Epithelial cell of esophagus (primary cell): ENCODE data around the gene GPC5.
"Not testable (repeated sequence)": the region's sequence is repeated elsewhere in the genome, so short reads cannot be mapped to it uniquely, and the experiment has no call there.

Experiments
- DNase-seq: peaks from one replicate; pipeline ENCODE4 v3.0.0; 2010; ENCODE audit warnings: low read depth
- H3K4me3 ChIP-seq: 2 replicates; pipeline ENCODE4 v1.5.1; 2011; ENCODE audit warnings: mild to moderate bottlenecking, low read length, control low read depth
- CTCF ChIP-seq: IDR thresholded peaks from 2 replicates; pipeline ENCODE4 v1.5.1; 2011; ENCODE audit warnings: low read depth, mild to moderate bottlenecking, low read length, control low read depth, inconsistent platforms; ENCODE audit not compliant: insufficient read depth; ENCODE audit errors: missing control alignments

GPC5 gene

GRCh38 chr13:92259046-92259445, 860.6 kb downstream of the GPC5 start:
- no peak overlapping the region for H3K4me3 ChIP-seq
- no peak for TF ChIP-seq CTCF

GRCh38 chr13:92259523-92259922, 861.1 kb downstream of the GPC5 start:
- peak; percentile 63 for DNase-seq
- no peak for TF ChIP-seq CTCF
- no peak overlapping the region for H3K4me3 ChIP-seq

More at GRCh38 chr13:92259046-92259445, 860.6 kb downstream of the GPC5 start:
- DNase-seq, result no peak

GRCh38 chr13:92260363-92260762, 861.9 kb downstream of the GPC5 start:
- H3K4me3 ChIP-seq, result no peak overlapping the region
- TF ChIP-seq CTCF, result no peak
- DNase-seq, result no peak

- DNase-seq, result no peak
- TF ChIP-seq CTCF, result no peak
- no peak overlapping the region for H3K4me3 ChIP-seq
These were observed 863.8 kb downstream of the GPC5 start for GRCh38 chr13:92262100-92262788.

GRCh38 chr13:92265408-92265807, 867.0 kb downstream of the GPC5 start:
- no peak for DNase-seq
- no peak overlapping the region for H3K4me3 ChIP-seq
- no peak for TF ChIP-seq CTCF

- TF ChIP-seq CTCF, result no peak
- DNase-seq, result no peak
- H3K4me3 ChIP-seq, result no peak overlapping the region
These were observed 872.6 kb downstream of the GPC5 start for GRCh38 chr13:92270990-92271389.

GRCh38 chr13:92272177-92272576, 873.8 kb downstream of the GPC5 start:
- TF ChIP-seq CTCF, result no peak
- no peak overlapping the region for H3K4me3 ChIP-seq
- no peak for DNase-seq

- not testable (repeated sequence) for H3K4me3 ChIP-seq, DNase-seq
These were observed 882.6 kb downstream of the GPC5 start for GRCh38 chr13:92280986-92281385.

- H3K4me3 ChIP-seq, DNase-seq: not testable (repeated sequence)
These were observed 892.4 kb downstream of the GPC5 start for GRCh38 chr13:92290718-92291307.

- not testable (repeated sequence) for DNase-seq, H3K4me3 ChIP-seq
These were observed 896.1 kb downstream of the GPC5 start for GRCh38 chr13:92294533-92294932.

GRCh38 chr13:92296154-92296671, 897.8 kb downstream of the GPC5 start:
- not testable (repeated sequence) for DNase-seq, H3K4me3 ChIP-seq
